Upper lobe of left lung (tissue), 4 donors: ENCODE data around the gene PAX7.

Source experiments
- CTCF ChIP-seq, 6 experiments: fragments of 450-650 bp in 4 of 6; fragments of 200-600 bp in 2 of 6; sonication (generic) in 2 of 6; IDR thresholded peaks; one replicate each; pipeline ENCODE4 v1.5.1; 2016 to 2019; ENCODE audit warnings: antibody characterized with exemption in 6 of 6
- POLR2A ChIP-seq, 4 donors: fragments of 450-650 bp; IDR thresholded peaks; one replicate each; pipeline ENCODE4 v1.5.1; 2016 to 2017; ENCODE audit warnings: antibody characterized with exemption in 4 of 4, mild to moderate bottlenecking in 2 of 4
- POLR2AphosphoS5 ChIP-seq, 2 donors: sonication (generic); formaldehyde crosslinking; IDR thresholded peaks; one replicate each; pipeline ENCODE4 v1.5.1; 2017; ENCODE audit warnings: antibody characterized with exemption in 2 of 2

- TF ChIP-seq POLR2AphosphoS5 (IDR thresholded peaks at IDR 0.05) (peak in 1 of 2 donors; percentile 8), POLR2A (IDR thresholded peaks at IDR 0.05) (no peak), CTCF (IDR thresholded peaks at IDR 0.05) (no peak)
Observed at GRCh38 chr1:18633422-18634155, 2.9 kb downstream of the PAX7 start.
